ENCODE measurements around the gene CAMK2D. TPM values are rescaled to one million over a fixed set of nuclear protein-coding genes. Genes with fewer than 3 reads are reported as not detected.

CAMK2D gene
- total RNA-seq, 1 experiment from 2014 or later = 9.0 TPM

GRCh38 chr4:113653871-113654270 lies 107.7 kb downstream of the CAMK2D start:
- no peaks in the 10 kb centered on the region for H3K9me3 ChIP-seq (ENCODE audit: control insufficient read depth, low read depth, low read length)
- H2BK5ac ChIP-seq (ENCODE audit: insufficient read length, low read length) = no peak overlapping the region
- no peaks in the 10 kb centered on the region for H3K23me2 ChIP-seq (ENCODE audit: insufficient read length, low read depth, low read length, poor library complexity, severe bottlenecking)
- peaks cover 10 to 14% of the 10 kb centered on the region in 2 experiments for H3K4me1 Mint-ChIP-seq
- H2BK20ac ChIP-seq (ENCODE audit: low read depth, low read length, poor library complexity, severe bottlenecking) = no peak overlapping the region
- no peak overlapping the region for H3K4me3 Mint-ChIP-seq
- H2BK120ac ChIP-seq (ENCODE audit: low read depth, low read length, poor library complexity, severe bottlenecking) = no peak overlapping the region
- H4K91ac ChIP-seq (ENCODE audit: insufficient read length, low read depth, low read length) = no peak overlapping the region
- DNase-seq = no peak
- H3K4me1 ChIP-seq (ENCODE audit: insufficient read depth, low read length) = peaks cover 9% of the 10 kb centered on the region; the same call in 1 of the 2 replicates
- H2AK5ac ChIP-seq (ENCODE audit: insufficient read length, low read length) = no peak overlapping the region
- H3K27ac ChIP-seq (ENCODE audit: insufficient read length, low read depth, low read length) = no peak overlapping the region
- WGBS (ENCODE audit: extremely low coverage, insufficient read length, low lambda C conversion rate) = no CpG with 5 or more reads among the region's 3 CpGs
- H3T11ph ChIP-seq (ENCODE audit: low read length) = no peak overlapping the region
- H3K4ac ChIP-seq (ENCODE audit: low read depth, low read length) = no peak overlapping the region
- no peak overlapping the region for H3K23ac ChIP-seq (ENCODE audit: insufficient read length, low read depth, low read length)
- no peak overlapping the region for H3K18ac ChIP-seq (ENCODE audit: insufficient read length, low read depth, low read length)
- no peak overlapping the region for H2BK12ac ChIP-seq (ENCODE audit: insufficient read length, low read depth, low read length)
- no peaks in the 10 kb centered on the region for H3K27me3 Mint-ChIP-seq (ENCODE audit: low read depth)
- no peak overlapping the region for H4K5ac ChIP-seq (ENCODE audit: insufficient read length, low read depth, low read length)
- H2AFZ ChIP-seq (ENCODE audit: low read length) = no peak overlapping the region
- H3K36me3 Mint-ChIP-seq (ENCODE audit: insufficient read depth in 1 of 3, low read depth in 3 of 3) = no peaks in the 10 kb centered on the region; a peak in 1 of 7 replicates
- H2BK15ac ChIP-seq (ENCODE audit: low read depth, low read length) = no peak overlapping the region
- H3K79me1 ChIP-seq (ENCODE audit: insufficient read depth, low read depth, low read length, poor library complexity, severe bottlenecking) = no peaks in the 10 kb centered on the region
- H3K9ac ChIP-seq (ENCODE audit: extremely low read depth, insufficient read length, low read length) = no peak overlapping the region
- H4K8ac ChIP-seq (replicated peaks; ENCODE audit: insufficient read length, low read depth, low read length) = no peak overlapping the region
- H3K9me3 Mint-ChIP-seq = no peaks in the 10 kb centered on the region
- no peak overlapping the region for H3K27ac Mint-ChIP-seq
- no peak overlapping the region for H3K56ac ChIP-seq (ENCODE audit: insufficient read length, low read depth, low read length)
- no peaks in the 10 kb centered on the region for H3K79me2 ChIP-seq (ENCODE audit: insufficient read depth, low read length)
- TF ChIP-seq CTCF (conservative IDR thresholded peaks at IDR 0.05) = no peak
- H3K4me2 ChIP-seq (ENCODE audit: insufficient read depth, insufficient read length, low read length) = no peak overlapping the region
- no peaks in the 10 kb centered on the region for H3K27me3 ChIP-seq (ENCODE audit: insufficient read depth, low read length)
- no peaks in the 10 kb centered on the region for H4K20me1 ChIP-seq (ENCODE audit: control insufficient read depth, insufficient read depth, insufficient read length)
- no peak overlapping the region for H3K14ac ChIP-seq (ENCODE audit: insufficient read depth, low read length)
